Gastroesophageal sphincter (tissue), 3 donors: ENCODE results near the gene HS3ST2.

Source experiments
- CTCF ChIP-seq, 4 experiments: fragments of 200-600 bp in 2 of 4; fragments of 450-650 bp in 2 of 4; sonication (generic) in 1 of 4; IDR thresholded peaks; one replicate each; pipeline ENCODE4 v1.5.1; 2017 to 2019; ENCODE audit warnings: antibody characterized with exemption in 4 of 4, mild to moderate bottlenecking in 2 of 4, moderate library complexity in 2 of 4
- EP300 ChIP-seq: sonication (generic); formaldehyde crosslinking; IDR thresholded peaks from one replicate; pipeline ENCODE4 v1.6.1; 2017; ENCODE audit warnings: antibody characterized with exemption, mild to moderate bottlenecking
- POLR2A ChIP-seq, 2 donors: fragments of 450-650 bp; IDR thresholded peaks; one replicate each; pipeline ENCODE4 v1.6.1; 2017; ENCODE audit warnings: antibody characterized with exemption in 2 of 2, mild to moderate bottlenecking in 2 of 2, moderate library complexity in 1 of 2
- POLR2AphosphoS5 ChIP-seq: sonication (generic); formaldehyde crosslinking; IDR thresholded peaks from one replicate; pipeline ENCODE4 v1.6.1; 2017; ENCODE audit warnings: antibody characterized with exemption

GRCh38 chr16:22864375-22864774, 50.4 kb downstream of the HS3ST2 start:
- no peak for TF ChIP-seq EP300
- TF ChIP-seq CTCF (IDR thresholded peaks at IDR 0.05), result no peak
- TF ChIP-seq POLR2AphosphoS5, result no peak
- TF ChIP-seq POLR2A (IDR thresholded peaks at IDR 0.05), result no peak
